C4-2B (cell line): ENCODE data around the gene SLC6A8.

ENCODE experiments used
- H3K27ac ChIP-seq: fragments of 450-650 bp; 2 replicates; pipeline ENCODE4 v1.5.1; 2017
- ZFX ChIP-seq: fragments of 450-650 bp; IDR thresholded peaks from 2 replicates; pipeline ENCODE4 v1.6.1; 2017
- TF ChIP-seq, protein P1 (sequence below): fragments of 450-650 bp; conservative IDR thresholded peaks from 2 replicates; pipeline ENCODE4 v1.5.1; 2017; ENCODE audit warnings: mild to moderate bottlenecking

Gene SLC6A8

DNA sequence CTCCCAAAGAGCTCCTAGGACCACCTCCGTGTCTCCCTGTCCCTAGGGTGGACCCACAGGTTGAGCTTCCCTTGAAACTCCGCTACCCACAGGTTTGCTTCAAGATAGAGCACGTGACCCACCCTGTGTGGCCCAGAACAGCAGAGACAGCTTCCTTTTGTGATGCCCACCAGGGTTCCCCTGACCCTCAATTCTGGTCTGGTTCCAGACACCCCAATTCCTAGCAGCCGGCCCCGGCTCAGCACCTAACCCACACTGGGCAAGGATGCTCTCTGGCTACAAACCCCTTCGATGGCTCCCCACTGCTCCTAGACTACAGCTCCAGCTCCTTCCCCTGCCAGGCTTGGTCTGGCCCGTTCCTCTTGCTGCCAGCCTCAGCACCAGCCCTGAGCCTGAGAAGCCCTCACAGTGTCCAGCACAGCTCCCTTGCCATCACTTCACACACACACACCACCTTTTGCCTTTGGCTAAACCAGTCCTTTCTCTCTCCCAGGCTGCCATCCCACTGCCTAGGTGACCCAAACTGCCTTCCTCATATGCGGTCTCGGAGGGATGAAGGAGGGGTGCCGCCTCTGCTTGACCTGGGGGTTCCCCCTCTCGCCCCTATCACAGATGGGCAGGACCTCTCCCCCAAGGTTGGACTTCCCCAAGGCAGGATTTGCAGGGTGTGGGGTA is 20.3 kb upstream of the SLC6A8 start:
- H3K27ac ChIP-seq, result no peak overlapping the region
- TF ChIP-seq ZFX, result no peak
- TF ChIP-seq, protein P1, sequence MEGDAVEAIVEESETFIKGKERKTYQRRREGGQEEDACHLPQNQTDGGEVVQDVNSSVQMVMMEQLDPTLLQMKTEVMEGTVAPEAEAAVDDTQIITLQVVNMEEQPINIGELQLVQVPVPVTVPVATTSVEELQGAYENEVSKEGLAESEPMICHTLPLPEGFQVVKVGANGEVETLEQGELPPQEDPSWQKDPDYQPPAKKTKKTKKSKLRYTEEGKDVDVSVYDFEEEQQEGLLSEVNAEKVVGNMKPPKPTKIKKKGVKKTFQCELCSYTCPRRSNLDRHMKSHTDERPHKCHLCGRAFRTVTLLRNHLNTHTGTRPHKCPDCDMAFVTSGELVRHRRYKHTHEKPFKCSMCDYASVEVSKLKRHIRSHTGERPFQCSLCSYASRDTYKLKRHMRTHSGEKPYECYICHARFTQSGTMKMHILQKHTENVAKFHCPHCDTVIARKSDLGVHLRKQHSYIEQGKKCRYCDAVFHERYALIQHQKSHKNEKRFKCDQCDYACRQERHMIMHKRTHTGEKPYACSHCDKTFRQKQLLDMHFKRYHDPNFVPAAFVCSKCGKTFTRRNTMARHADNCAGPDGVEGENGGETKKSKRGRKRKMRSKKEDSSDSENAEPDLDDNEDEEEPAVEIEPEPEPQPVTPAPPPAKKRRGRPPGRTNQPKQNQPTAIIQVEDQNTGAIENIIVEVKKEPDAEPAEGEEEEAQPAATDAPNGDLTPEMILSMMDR, result no peak

- no peak overlapping the region for H3K27ac ChIP-seq
Observed at GRCh38 chrX:153667956-153668396, 19.8 kb upstream of the SLC6A8 start.

DNA sequence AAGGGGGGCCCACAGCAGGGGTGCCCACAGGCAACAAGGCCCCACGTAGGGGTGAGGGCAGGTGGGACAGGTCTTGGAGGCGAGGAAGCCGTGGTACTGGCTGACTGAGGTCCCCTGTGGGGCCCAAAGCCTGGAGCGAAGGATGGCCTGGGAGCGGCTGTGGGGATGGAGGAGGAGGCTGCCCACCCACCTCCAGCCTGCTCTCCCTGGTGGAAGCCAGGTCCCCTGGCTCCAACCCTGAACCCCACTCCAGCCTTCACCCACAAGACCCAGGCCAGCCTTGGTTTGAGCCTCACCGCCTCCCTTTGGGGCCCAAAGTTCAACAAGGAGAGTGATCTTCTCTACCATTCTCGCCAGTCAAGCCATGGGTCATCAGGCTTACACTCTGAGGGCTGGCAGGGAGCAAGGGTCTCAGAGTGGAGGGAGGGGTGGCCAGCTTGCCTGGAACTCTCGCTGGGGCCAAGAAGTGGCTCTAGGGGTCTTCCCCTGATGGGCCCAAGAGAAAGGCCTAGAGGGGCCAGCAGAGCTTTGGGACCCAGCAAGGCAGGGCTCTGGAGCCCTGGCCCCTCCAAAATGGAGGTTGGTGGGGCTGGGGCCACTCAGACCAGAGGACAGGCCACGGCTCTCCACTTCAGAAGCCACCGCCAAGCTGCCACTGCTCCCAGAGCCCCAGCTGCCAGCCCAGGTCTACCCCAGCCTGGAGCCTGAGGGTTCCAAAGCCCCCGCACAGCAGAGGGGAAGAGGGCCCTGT is 19.1 kb upstream of the SLC6A8 start:
- TF ChIP-seq, protein P1, result no peak
- no peak for TF ChIP-seq ZFX
- H3K27ac ChIP-seq, result no peak overlapping the region

More at GRCh38 chrX:153667956-153668396, 19.8 kb upstream of the SLC6A8 start:
- no peak for TF ChIP-seq ZFX
- TF ChIP-seq, protein P1, result peak; percentile 74

DNA sequence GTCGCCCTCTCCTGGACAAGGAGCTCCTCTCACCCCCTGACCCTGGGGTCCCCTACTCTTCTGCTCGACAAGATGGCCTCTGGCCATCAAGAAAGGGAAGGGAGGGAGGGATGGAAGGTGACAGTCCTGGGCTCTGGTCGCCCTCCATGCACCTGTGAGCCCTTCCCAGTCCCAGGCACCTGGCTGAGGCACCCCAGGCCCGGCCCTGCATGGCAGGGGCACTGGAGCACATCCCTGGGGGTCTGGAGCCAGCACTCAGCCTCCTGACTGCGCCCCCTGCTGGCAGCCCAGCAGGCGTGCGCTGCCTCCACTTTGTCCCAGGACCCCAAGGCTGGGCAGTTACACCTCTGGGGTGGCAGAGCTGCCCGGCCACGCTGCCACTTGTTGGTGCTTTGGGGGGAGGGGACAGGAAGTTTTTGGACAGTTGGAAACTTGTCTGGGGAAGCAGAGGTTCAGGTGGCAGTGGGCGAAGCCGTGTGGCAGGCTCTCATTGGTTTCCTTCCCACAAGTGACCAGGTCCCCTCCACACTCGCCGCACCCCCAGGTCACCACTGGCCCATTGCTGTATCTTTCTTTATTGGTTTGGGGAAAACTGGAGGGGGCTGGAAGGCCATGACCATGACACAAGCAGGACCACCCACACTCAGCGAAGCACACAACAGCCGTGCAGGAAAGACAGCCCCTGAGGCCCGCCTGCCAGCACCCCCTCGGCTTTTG is 18.4 kb upstream of the SLC6A8 start:
- no peak overlapping the region for H3K27ac ChIP-seq
- TF ChIP-seq, protein P1, result peak; percentile 82
- no peak for TF ChIP-seq ZFX

GRCh38 chrX:153669901-153670731 is 17.6 kb upstream of the SLC6A8 start:
- no peak overlapping the region for H3K27ac ChIP-seq
- TF ChIP-seq ZFX, result no peak
- TF ChIP-seq, protein P1, result no peak

- TF ChIP-seq, protein P1, result no peak
- TF ChIP-seq ZFX, result no peak
- H3K27ac ChIP-seq, result no peak overlapping the region
Observed at GRCh38 chrX:153670748-153671588, 16.8 kb upstream of the SLC6A8 start.
